ENCODE data around the gene CSF2RB.
A peak's percentile ranks its signal among the peaks of the same experiment; 100 is the strongest.

CSF2RB gene

GRCh38 chr22:36964106-36964505 lies 50.7 kb downstream of the CSF2RB start:
- Histone ChIP-seq H3K27me3 (ENCODE audit: control insufficient read depth, insufficient read depth, low read length) (no peaks in the 10 kb centered on the region), H3K36me3 (ENCODE audit: control insufficient read depth, low read depth, low read length) (no peaks in the 10 kb centered on the region)

GRCh38 chr22:36965696-36966095 lies 52.3 kb downstream of the CSF2RB start:
- Histone ChIP-seq H3K4me3 (ENCODE audit: low read length) (no peak overlapping the region), H3K27me3 (ENCODE audit: control insufficient read depth, insufficient read depth, low read length) (no peaks in the 10 kb centered on the region), H3K9me3 (ENCODE audit: control insufficient read depth, low read depth, low read length) (no peaks in the 10 kb centered on the region), H3K27ac (ENCODE audit: low read length) (no peak overlapping the region), H3K4me1 (ENCODE audit: control insufficient read depth, low read depth, low read length) (peaks cover 9% of the 10 kb centered on the region), H3K9ac (ENCODE audit: low read length) (no peak overlapping the region), H3K36me3 (ENCODE audit: control insufficient read depth, low read depth, low read length) (no peaks in the 10 kb centered on the region)

More at GRCh38 chr22:36964106-36964505, 50.7 kb downstream of the CSF2RB start:
- Histone ChIP-seq H3K9me3 (ENCODE audit: control insufficient read depth, low read depth, low read length) (no peaks in the 10 kb centered on the region), H3K4me3 (ENCODE audit: low read length) (no peak overlapping the region), H3K27ac (ENCODE audit: low read length) (no peak overlapping the region), H3K4me1 (ENCODE audit: control insufficient read depth, low read depth, low read length) (peaks cover 9% of the 10 kb centered on the region), H3K9ac (ENCODE audit: low read length) (no peak overlapping the region)

- Histone ChIP-seq H3K27ac (ENCODE audit: low read length) (no peak overlapping the region), H3K36me3 (ENCODE audit: control insufficient read depth, low read depth, low read length) (no peaks in the 10 kb centered on the region), H3K27me3 (ENCODE audit: control insufficient read depth, insufficient read depth, low read length) (no peaks in the 10 kb centered on the region), H3K9me3 (ENCODE audit: control insufficient read depth, low read depth, low read length) (no peaks in the 10 kb centered on the region), H3K4me3 (ENCODE audit: low read length) (no peak overlapping the region), H3K9ac (ENCODE audit: low read length) (no peak overlapping the region), H3K4me1 (ENCODE audit: control insufficient read depth, low read depth, low read length) (peaks cover 2% of the 10 kb centered on the region)
Measured at GRCh38 chr22:36966851-36967540, 53.6 kb downstream of the CSF2RB start.

GRCh38 chr22:36968249-36968964 lies 55.0 kb downstream of the CSF2RB start:
- Histone ChIP-seq H3K9ac (ENCODE audit: low read length) (no peak overlapping the region), H3K36me3 (ENCODE audit: control insufficient read depth, low read depth, low read length) (no peaks in the 10 kb centered on the region), H3K27me3 (ENCODE audit: control insufficient read depth, insufficient read depth, low read length) (no peaks in the 10 kb centered on the region), H3K9me3 (ENCODE audit: control insufficient read depth, low read depth, low read length) (no peaks in the 10 kb centered on the region), H3K4me3 (ENCODE audit: low read length) (no peak overlapping the region), H3K27ac (ENCODE audit: low read length) (no peak overlapping the region), H3K4me1 (ENCODE audit: control insufficient read depth, low read depth, low read length) (no peaks in the 10 kb centered on the region)

- Histone ChIP-seq H3K27ac (ENCODE audit: low read length) (no peak overlapping the region), H3K9ac (ENCODE audit: low read length) (no peak overlapping the region), H3K36me3 (ENCODE audit: control insufficient read depth, low read depth, low read length) (no peaks in the 10 kb centered on the region), H3K4me1 (ENCODE audit: control insufficient read depth, low read depth, low read length) (no peaks in the 10 kb centered on the region), H3K9me3 (ENCODE audit: control insufficient read depth, low read depth, low read length) (no peaks in the 10 kb centered on the region), H3K27me3 (ENCODE audit: control insufficient read depth, insufficient read depth, low read length) (no peaks in the 10 kb centered on the region), H3K4me3 (ENCODE audit: low read length) (no peak overlapping the region)
Measured at GRCh38 chr22:36971341-36972125, 58.1 kb downstream of the CSF2RB start.

GRCh38 chr22:36976606-36977005 lies 63.2 kb downstream of the CSF2RB start:
- H3K4me3 ChIP-seq (ENCODE audit: low read length), result no peak overlapping the region
- H3K9me3 ChIP-seq (ENCODE audit: control insufficient read depth, low read depth, low read length), result no peaks in the 10 kb centered on the region
- peaks cover 4% of the 10 kb centered on the region for H3K4me1 ChIP-seq (ENCODE audit: control insufficient read depth, low read depth, low read length)
- no peaks in the 10 kb centered on the region for H3K27me3 ChIP-seq (ENCODE audit: control insufficient read depth, insufficient read depth, low read length)
- no peak overlapping the region for H3K27ac ChIP-seq (ENCODE audit: low read length)
- H3K9ac ChIP-seq (ENCODE audit: low read length), result no peak overlapping the region
- H3K36me3 ChIP-seq (ENCODE audit: control insufficient read depth, low read depth, low read length), result no peaks in the 10 kb centered on the region

- Histone ChIP-seq H3K9me3 (ENCODE audit: control insufficient read depth, low read depth, low read length) (no peaks in the 10 kb centered on the region), H3K4me1 (ENCODE audit: control insufficient read depth, low read depth, low read length) (peaks cover 4% of the 10 kb centered on the region), H3K27me3 (ENCODE audit: control insufficient read depth, insufficient read depth, low read length) (no peaks in the 10 kb centered on the region), H3K36me3 (ENCODE audit: control insufficient read depth, low read depth, low read length) (no peaks in the 10 kb centered on the region), H3K9ac (ENCODE audit: low read length) (peak overlapping the region; percentile 25), H3K27ac (ENCODE audit: low read length) (no peak overlapping the region), H3K4me3 (ENCODE audit: low read length) (peak overlapping the region; percentile 61)
Measured at GRCh38 chr22:36977401-36977861, 64.0 kb downstream of the CSF2RB start.

- H3K36me3 ChIP-seq (ENCODE audit: control insufficient read depth, low read depth, low read length), result no peaks in the 10 kb centered on the region
- H3K27me3 ChIP-seq (ENCODE audit: control insufficient read depth, insufficient read depth, low read length), result no peaks in the 10 kb centered on the region
- H3K4me1 ChIP-seq (ENCODE audit: control insufficient read depth, low read depth, low read length), result peaks cover 4% of the 10 kb centered on the region
- H3K4me3 ChIP-seq (ENCODE audit: low read length), result peak overlapping the region; percentile 61
- H3K27ac ChIP-seq (ENCODE audit: low read length), result no peak overlapping the region
- H3K9me3 ChIP-seq (ENCODE audit: control insufficient read depth, low read depth, low read length), result no peaks in the 10 kb centered on the region
- peak overlapping the region; percentile 25 for H3K9ac ChIP-seq (ENCODE audit: low read length)
Measured at GRCh38 chr22:36977947-36978660, 64.7 kb downstream of the CSF2RB start.

- Histone ChIP-seq H3K4me1 (ENCODE audit: control insufficient read depth, low read depth, low read length) (peaks cover 4% of the 10 kb centered on the region), H3K9me3 (ENCODE audit: control insufficient read depth, low read depth, low read length) (no peaks in the 10 kb centered on the region), H3K27ac (ENCODE audit: low read length) (no peak overlapping the region), H3K4me3 (ENCODE audit: low read length) (no peak overlapping the region), H3K27me3 (ENCODE audit: control insufficient read depth, insufficient read depth, low read length) (no peaks in the 10 kb centered on the region), H3K9ac (ENCODE audit: low read length) (no peak overlapping the region), H3K36me3 (ENCODE audit: control insufficient read depth, low read depth, low read length) (no peaks in the 10 kb centered on the region)
Measured at GRCh38 chr22:36979016-36979910, 65.8 kb downstream of the CSF2RB start.

GRCh38 chr22:36981247-36981775 lies 67.9 kb downstream of the CSF2RB start:
- Histone ChIP-seq H3K4me3 (ENCODE audit: low read length) (no peak overlapping the region), H3K4me1 (ENCODE audit: control insufficient read depth, low read depth, low read length) (peaks cover 4% of the 10 kb centered on the region), H3K27me3 (ENCODE audit: control insufficient read depth, insufficient read depth, low read length) (no peaks in the 10 kb centered on the region), H3K36me3 (ENCODE audit: control insufficient read depth, low read depth, low read length) (no peaks in the 10 kb centered on the region), H3K9me3 (ENCODE audit: control insufficient read depth, low read depth, low read length) (peaks cover 5% of the 10 kb centered on the region), H3K9ac (ENCODE audit: low read length) (no peak overlapping the region), H3K27ac (ENCODE audit: low read length) (no peak overlapping the region)

Data from iPS-18a (cell line).